ENCODE data around the gene FRS2.

Gene FRS2

DNA sequence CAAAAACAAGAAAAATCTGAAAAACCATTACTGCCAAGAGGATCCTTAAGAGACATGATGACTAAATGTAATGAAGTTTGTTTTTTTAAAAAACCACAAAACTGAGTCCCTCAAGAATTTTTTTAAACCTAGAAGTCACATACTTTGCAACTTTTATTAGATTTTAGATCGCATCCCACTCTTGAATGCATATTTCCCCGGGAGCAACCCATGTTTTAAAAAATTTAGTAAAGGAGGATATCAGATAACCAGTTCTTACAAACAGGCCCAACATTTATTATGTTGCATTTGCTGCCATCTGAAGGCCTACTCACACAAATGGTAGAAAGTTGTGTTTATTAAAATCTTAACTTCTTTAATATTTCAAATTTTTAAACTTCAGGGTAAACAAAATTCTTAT is 70.8 kb downstream of the FRS2 start:
- Histone ChIP-seq H3K36me3 (ENCODE audit: insufficient read depth, low read length) (peaks cover 27% of the 10 kb centered on the region), H3K27ac (no peak overlapping the region; the same call in 1 of the 2 replicates), H3K9ac (ENCODE audit: insufficient read length) (no peak overlapping the region), H3K9me3 (ENCODE audit: low read depth, low read length) (0 out of 2 replicates have a peak, but pooled peaks cover 4% of the 10 kb centered on the region), H3K4me3 (no peak overlapping the region)
- no peak for TF ChIP-seq EZH2 (IDR thresholded peaks at IDR 0.05)
- no peak for TF ChIP-seq POLR2AphosphoS5 (IDR thresholded peaks at IDR 0.05; ENCODE audit: borderline replicate concordance, low read depth, low read length)
- no peak for TF ChIP-seq FOXP2 (optimal IDR thresholded peaks at IDR 0.05; ENCODE audit: control extremely low read depth, extremely low read length, insufficient read depth)
- DNase-seq (ENCODE audit: low read depth, low spot score), result no peak

DNA sequence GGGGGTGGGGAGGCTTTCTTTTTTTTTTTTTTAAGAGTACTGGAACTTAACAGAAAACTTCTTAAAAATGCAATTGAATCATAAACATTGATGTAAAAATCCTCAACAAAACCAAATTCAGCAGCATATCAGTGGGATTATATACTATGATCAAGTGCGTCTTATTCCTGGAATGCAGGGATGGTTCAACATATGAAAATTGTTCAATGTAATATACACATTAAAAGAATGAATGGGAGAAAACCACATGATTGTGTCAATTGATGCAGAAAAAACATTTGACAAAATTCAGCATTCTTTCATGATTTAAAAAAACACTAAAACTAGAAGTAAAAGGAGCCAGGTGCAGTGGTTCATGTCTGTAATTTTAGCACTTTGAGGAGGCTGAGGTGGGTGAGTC is 73.9 kb downstream of the FRS2 start:
- TF ChIP-seq EZH2 (IDR thresholded peaks at IDR 0.05) (no peak), FOXP2 (optimal IDR thresholded peaks at IDR 0.05; ENCODE audit: control extremely low read depth, extremely low read length, insufficient read depth) (no peak), POLR2AphosphoS5 (IDR thresholded peaks at IDR 0.05; ENCODE audit: borderline replicate concordance, low read depth, low read length) (no peak)
- DNase-seq (ENCODE audit: low read depth, low spot score), result no peak
- H3K9ac ChIP-seq (ENCODE audit: insufficient read length), result no peak overlapping the region
- H3K27ac ChIP-seq, result no peak overlapping the region
- H3K4me3 ChIP-seq, result no peak overlapping the region
- H3K9me3 ChIP-seq (ENCODE audit: low read depth, low read length), result 0 out of 2 replicates have a peak, but pooled peaks cover 4% of the 10 kb centered on the region
- peaks cover 20% of the 10 kb centered on the region for H3K36me3 ChIP-seq (ENCODE audit: insufficient read depth, low read length)

DNA sequence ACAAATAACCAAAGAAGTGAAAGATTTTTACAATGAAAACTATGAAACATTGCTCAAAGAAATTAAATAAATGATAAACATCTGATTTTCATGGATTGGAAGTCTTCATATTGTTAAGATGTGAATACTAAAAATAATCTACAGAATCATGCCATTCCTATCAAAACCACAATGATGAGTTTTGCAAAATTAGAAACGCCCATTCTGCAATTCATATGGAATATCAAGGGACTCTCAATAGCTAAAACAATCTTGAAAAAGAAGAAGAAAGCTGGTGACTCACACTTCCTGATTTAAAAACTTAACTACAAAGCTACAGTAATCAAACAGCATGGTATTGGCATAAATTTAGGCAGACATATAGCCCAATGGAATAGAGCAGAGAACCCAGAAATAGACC is 74.9 kb downstream of the FRS2 start:
- Histone ChIP-seq H3K4me3 (no peak overlapping the region), H3K27ac (no peak overlapping the region), H3K9ac (ENCODE audit: insufficient read length) (no peak overlapping the region), H3K9me3 (ENCODE audit: low read depth, low read length) (0 out of 2 replicates have a peak, but pooled peaks cover 4% of the 10 kb centered on the region), H3K36me3 (ENCODE audit: insufficient read depth, low read length) (peaks cover 20% of the 10 kb centered on the region)
- TF ChIP-seq POLR2AphosphoS5 (IDR thresholded peaks at IDR 0.05; ENCODE audit: borderline replicate concordance, low read depth, low read length) (no peak), EZH2 (IDR thresholded peaks at IDR 0.05) (no peak), FOXP2 (optimal IDR thresholded peaks at IDR 0.05; ENCODE audit: control extremely low read depth, extremely low read length, insufficient read depth) (no peak)
- DNase-seq (ENCODE audit: low read depth, low spot score), result no peak

DNA sequence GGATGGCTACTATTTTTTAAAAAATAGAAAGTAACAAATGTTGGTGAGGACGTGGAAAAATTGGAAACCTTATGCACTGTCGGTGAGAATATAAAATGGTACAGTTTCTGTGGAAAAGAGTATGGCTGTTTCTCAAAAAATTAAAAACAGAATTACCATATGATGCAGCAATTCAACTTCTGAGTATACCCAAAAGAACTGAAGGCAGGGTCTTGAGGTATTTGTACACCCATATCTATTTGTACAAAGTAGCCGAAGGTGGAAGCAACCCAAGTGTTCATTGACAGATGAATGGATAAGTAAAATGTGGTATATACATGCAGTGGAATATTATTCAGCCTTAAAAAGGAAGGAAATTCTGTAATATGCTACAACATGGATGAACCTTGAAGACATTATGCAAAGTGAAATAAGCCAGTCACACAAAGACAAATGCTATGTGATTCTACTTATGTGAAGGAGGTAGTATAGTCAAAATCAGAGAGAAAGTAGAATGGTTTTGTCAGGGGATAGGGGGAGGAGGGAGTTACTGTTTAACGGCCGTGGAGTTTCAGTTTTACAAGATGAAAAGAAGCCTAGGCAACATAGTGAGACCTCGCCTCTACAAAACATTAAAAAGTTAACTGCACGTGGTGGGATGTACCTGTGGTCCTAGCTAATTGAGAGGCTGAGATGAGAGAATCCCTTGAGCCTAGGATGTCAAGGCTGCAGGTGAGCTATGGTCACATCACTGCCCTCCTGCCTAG is 76.7 kb downstream of the FRS2 start:
- peaks cover 14% of the 10 kb centered on the region for H3K36me3 ChIP-seq (ENCODE audit: insufficient read depth, low read length)
- TF ChIP-seq POLR2AphosphoS5 (IDR thresholded peaks at IDR 0.05; ENCODE audit: borderline replicate concordance, low read depth, low read length), result no peak
- TF ChIP-seq FOXP2 (optimal IDR thresholded peaks at IDR 0.05; ENCODE audit: control extremely low read depth, extremely low read length, insufficient read depth), result no peak
- no peak for TF ChIP-seq EZH2 (IDR thresholded peaks at IDR 0.05)
- H3K9me3 ChIP-seq (ENCODE audit: low read depth, low read length), result 0 out of 2 replicates have a peak, but pooled peaks cover 4% of the 10 kb centered on the region
- H3K4me3 ChIP-seq, result no peak overlapping the region
- H3K9ac ChIP-seq (ENCODE audit: insufficient read length), result no peak overlapping the region
- H3K27ac ChIP-seq, result no peak overlapping the region
- DNase-seq (ENCODE audit: low read depth, low spot score), result no peak

DNA sequence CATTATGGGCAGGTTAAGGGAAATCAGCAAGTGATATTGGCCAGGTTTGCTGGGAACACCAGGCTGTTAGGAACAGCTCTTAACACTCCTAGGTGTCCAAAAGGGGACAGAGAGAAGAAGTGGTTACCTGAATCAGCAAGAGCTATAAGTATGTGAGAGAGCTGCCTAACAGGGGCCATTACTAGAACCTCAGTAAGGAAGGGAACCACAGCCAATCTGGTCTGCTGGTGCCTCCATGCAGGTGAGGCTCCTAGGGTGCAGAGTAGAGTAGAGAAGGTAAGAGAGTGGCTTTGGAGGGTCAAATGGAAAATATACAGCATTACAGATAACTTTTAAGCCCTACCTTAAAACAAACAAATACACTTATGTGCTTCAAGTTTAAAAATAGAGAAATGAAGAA is 78.5 kb downstream of the FRS2 start:
- DNase-seq (ENCODE audit: low read depth, low spot score), result no peak
- Histone ChIP-seq H3K9ac (ENCODE audit: insufficient read length) (no peak overlapping the region), H3K4me3 (no peak overlapping the region), H3K27ac (no peak overlapping the region), H3K9me3 (ENCODE audit: low read depth, low read length) (0 out of 2 replicates have a peak, but pooled peaks cover 4% of the 10 kb centered on the region), H3K36me3 (ENCODE audit: insufficient read depth, low read length) (peaks cover 5% of the 10 kb centered on the region)
- TF ChIP-seq POLR2AphosphoS5 (IDR thresholded peaks at IDR 0.05; ENCODE audit: borderline replicate concordance, low read depth, low read length) (no peak), FOXP2 (optimal IDR thresholded peaks at IDR 0.05; ENCODE audit: control extremely low read depth, extremely low read length, insufficient read depth) (no peak), EZH2 (IDR thresholded peaks at IDR 0.05) (no peak)

DNA sequence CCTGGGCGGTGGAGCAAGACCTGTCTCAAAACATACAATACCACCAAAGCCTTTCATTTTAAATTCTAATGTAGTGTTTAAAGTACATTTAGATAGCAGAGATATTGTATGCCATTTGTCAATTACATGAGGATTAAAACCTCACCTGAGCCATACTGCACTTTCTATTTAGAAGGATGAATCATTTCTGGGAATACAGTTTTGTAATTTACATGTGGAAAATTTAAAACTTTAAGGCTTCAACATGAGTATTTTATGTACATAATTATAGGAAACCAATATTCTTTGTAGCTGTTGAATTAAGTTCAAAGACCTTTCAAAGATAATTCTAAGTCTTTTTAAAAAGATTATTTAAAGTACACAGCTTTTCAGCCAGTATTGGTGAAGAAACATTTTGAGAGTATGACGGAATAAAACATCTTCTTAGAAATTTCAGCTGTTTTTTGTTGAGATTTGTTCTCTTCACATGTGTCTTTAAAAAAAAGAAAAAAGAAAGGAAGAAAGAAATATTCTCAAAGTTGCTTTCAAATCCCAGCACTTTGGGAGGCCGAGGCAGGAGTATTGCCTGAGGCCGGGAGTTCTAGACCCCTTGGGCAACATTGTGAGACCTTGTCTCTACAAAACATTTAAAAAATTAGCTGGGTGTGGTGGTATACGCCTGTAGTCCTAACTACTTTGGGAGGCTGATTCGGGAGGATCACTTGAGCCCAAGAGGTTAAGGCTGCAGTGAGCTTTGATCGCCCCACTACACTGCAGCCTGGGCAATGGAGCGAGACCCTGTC is 80.6 kb downstream of the FRS2 start:
- TF ChIP-seq FOXP2 (optimal IDR thresholded peaks at IDR 0.05; ENCODE audit: control extremely low read depth, extremely low read length, insufficient read depth) (no peak), EZH2 (IDR thresholded peaks at IDR 0.05) (no peak), POLR2AphosphoS5 (IDR thresholded peaks at IDR 0.05; ENCODE audit: borderline replicate concordance, low read depth, low read length) (no peak)

DNA sequence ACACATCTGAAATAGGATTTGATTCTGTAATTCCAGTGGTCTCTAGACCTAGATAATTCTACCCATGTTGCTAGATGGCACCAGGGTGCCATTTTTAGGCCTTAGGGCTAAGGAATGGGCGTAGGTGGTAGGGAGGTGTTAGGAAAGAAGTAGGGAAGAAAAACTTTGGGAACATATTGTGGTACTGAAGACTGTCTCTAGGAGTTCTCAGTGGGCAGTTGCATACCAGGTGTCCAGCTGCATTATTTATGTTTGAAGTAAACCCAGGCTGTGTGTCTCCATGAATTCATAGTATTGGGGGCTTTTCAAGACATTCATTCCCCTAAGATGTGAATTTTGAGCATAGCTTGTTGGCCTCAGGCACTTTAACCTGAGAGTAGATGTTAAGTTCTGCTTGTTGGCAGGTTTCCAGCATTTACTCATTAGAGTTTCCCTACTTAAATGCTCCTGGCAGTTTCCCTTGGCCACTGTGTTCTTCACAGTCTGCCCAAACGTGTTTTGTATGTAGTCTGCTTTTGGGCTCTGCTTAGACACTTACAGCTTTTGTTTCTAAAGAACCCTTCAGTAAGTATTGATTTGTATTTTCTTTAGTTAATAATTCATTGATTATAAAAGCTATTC is 83.5 kb downstream of the FRS2 start:
- Histone ChIP-seq H3K27ac (peak overlapping the region; percentile 45; the same call in 1 of the 2 replicates), H3K9me3 (ENCODE audit: low read depth, low read length) (no peaks in the 10 kb centered on the region), H3K9ac (ENCODE audit: insufficient read length) (no peak overlapping the region), H3K4me3 (no peak overlapping the region; the same call in 1 of the 2 replicates), H3K36me3 (ENCODE audit: insufficient read depth, low read length) (no peaks in the 10 kb centered on the region)
- no peak for TF ChIP-seq EZH2 (IDR thresholded peaks at IDR 0.05)
- 0 out of 2 replicates have a peak, but pooled peaks have one; percentile 28 for TF ChIP-seq POLR2AphosphoS5 (IDR thresholded peaks at IDR 0.05; ENCODE audit: borderline replicate concordance, low read depth, low read length)
- no peak for TF ChIP-seq FOXP2 (optimal IDR thresholded peaks at IDR 0.05; ENCODE audit: control extremely low read depth, extremely low read length, insufficient read depth)
- DNase-seq (ENCODE audit: low read depth, low spot score), result peak; percentile 86

More for the DNA sequence above, 80.6 kb downstream of the FRS2 start:
- H3K9ac ChIP-seq (ENCODE audit: insufficient read length), result no peak overlapping the region
- DNase-seq (ENCODE audit: low read depth, low spot score), result no peak
- no peak overlapping the region for H3K27ac ChIP-seq
- H3K4me3 ChIP-seq, result no peak overlapping the region
- no peaks in the 10 kb centered on the region for H3K36me3 ChIP-seq (ENCODE audit: insufficient read depth, low read length)
- H3K9me3 ChIP-seq (ENCODE audit: low read depth, low read length), result no peaks in the 10 kb centered on the region

DNA sequence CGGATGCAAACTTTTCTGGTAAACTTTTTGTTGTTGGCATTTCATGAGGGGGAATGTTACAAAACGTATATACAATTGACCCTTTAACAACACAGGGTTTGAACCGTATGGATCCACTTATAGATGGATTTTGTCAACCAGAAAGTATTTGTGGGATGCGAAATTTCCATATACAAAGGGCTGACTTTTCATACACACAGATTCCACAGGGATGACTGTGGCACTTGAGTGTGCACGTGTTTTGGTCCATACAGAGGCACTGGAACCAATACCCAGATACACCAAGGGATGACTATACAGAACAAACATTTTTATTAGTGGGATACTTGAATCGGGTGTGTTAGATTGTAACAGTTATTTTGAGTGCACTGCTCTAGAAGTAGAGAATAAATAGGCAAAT is 85.3 kb downstream of the FRS2 start:
- Histone ChIP-seq H3K9me3 (ENCODE audit: low read depth, low read length) (no peaks in the 10 kb centered on the region), H3K36me3 (ENCODE audit: insufficient read depth, low read length) (no peaks in the 10 kb centered on the region), H3K27ac (no peak overlapping the region; the same call in 1 of the 2 replicates), H3K4me3 (no peak overlapping the region), H3K9ac (ENCODE audit: insufficient read length) (no peak overlapping the region)
- DNase-seq (ENCODE audit: low read depth, low spot score), result no peak
- no peak for TF ChIP-seq EZH2 (IDR thresholded peaks at IDR 0.05)
- no peak for TF ChIP-seq FOXP2 (optimal IDR thresholded peaks at IDR 0.05; ENCODE audit: control extremely low read depth, extremely low read length, insufficient read depth)
- no peak for TF ChIP-seq POLR2AphosphoS5 (IDR thresholded peaks at IDR 0.05; ENCODE audit: borderline replicate concordance, low read depth, low read length)
